GM12878 (cell line): Measurements from ENCODE around the gene SGPP2. TPM values are rescaled to one million over a fixed set of nuclear protein-coding genes. Genes with fewer than 3 reads are reported as not detected.

ENCODE experiments used
- ATAC-seq: fragments of 200-7000 bp; cut with Tn5 transposase; 3 replicates; pipeline ENCODE4 v1.9.1; 2020; ENCODE audit warnings: mild to moderate bottlenecking, moderate library complexity
- BruUV-seq: library from RNA; stranded (reverse); fragments of 400-500 nt; replicated peaks from 2 replicates; lab custom pipeline; 2021; lab: Mats Ljungman, UMichigan
- CTCF ChIA-PET: fragments of 300-600 bp; sonication (Branson Sonifier 250); formaldehyde crosslinking; extraction: SDS; loops from one replicate; lab custom pipeline; 2021; ENCODE audit warnings: inconsistent platforms; lab: Yijun Ruan, JAX
- POLR2A ChIA-PET: fragments of 350-600 bp; formaldehyde crosslinking; extraction: SDS; loops from one replicate; lab custom pipeline; 2021; ENCODE audit warnings: inconsistent platforms; lab: Charles Lee
- RAD21 ChIA-PET: fragments of 300-600 bp; sonication (Branson Sonifier 250); formaldehyde crosslinking; loops from one replicate; lab custom pipeline; 2023; ENCODE audit warnings: antibody characterized with exemption; ENCODE audit not compliant: unreplicated experiment; lab: Charles Lee
- SMC1A ChIA-PET: fragments of 300-600 bp; sonication (Branson Sonifier 250); formaldehyde crosslinking; loops from one replicate; lab custom pipeline; 2023; ENCODE audit not compliant: unreplicated experiment, uncharacterized antibody; lab: Charles Lee
- DNase-seq: peaks from one replicate; pipeline ENCODE4 v3.0.0-alpha.2; 2011; ENCODE audit warnings: low read depth, low spot score
- FAIRE-seq: peaks from 3 replicates; lab custom pipeline; 2011; peaks lifted over from hg19 to GRCh38; lab: Jason Lieb, UNC
- H2AFZ ChIP-seq: 2 replicates; pipeline ENCODE4 v1.6.0; 2011; ENCODE audit warnings: low read depth, low read length, control low read depth; ENCODE audit not compliant: control insufficient read depth
- H3K27ac ChIP-seq: 2 replicates; pipeline ENCODE4 v1.5.1; 2011; ENCODE audit warnings: control low read depth; ENCODE audit not compliant: control insufficient read depth, insufficient read depth
- H3K27me3 ChIP-seq, 2 experiments: replicated peaks in 1 of 2; 2 replicates each; pipeline versions ENCODE4 v1.6.0 to v1.6.1; 2011; ENCODE audit warnings: low read length in 1 of 2; ENCODE audit not compliant: control insufficient read depth in 2 of 2, insufficient read depth in 2 of 2
- H3K36me3 ChIP-seq, 2 experiments: 2 replicates each; pipeline ENCODE4 v1.5.1; 2011; ENCODE audit warnings: low read length in 1 of 2; ENCODE audit not compliant: control insufficient read depth in 2 of 2, insufficient read depth in 2 of 2
- H3K4me1 ChIP-seq: 2 replicates; pipeline ENCODE4 v1.6.1; 2011; ENCODE audit warnings: mild to moderate bottlenecking, low read length, moderate library complexity, mixed read lengths; ENCODE audit not compliant: control insufficient read depth, insufficient read depth
- H3K4me2 ChIP-seq: 2 replicates; pipeline ENCODE4 v1.6.0; 2011; ENCODE audit warnings: control low read depth; ENCODE audit not compliant: control insufficient read depth, insufficient read depth
- H3K4me3 ChIP-seq: fragments of 200-600 bp; sonication (generic); 2 replicates; pipeline ENCODE4 v1.5.1; 2016
- H3K79me2 ChIP-seq: 2 replicates; pipeline ENCODE4 v1.6.0; 2011; ENCODE audit warnings: low read length; ENCODE audit not compliant: control insufficient read depth, insufficient read depth
- H3K9ac ChIP-seq: 2 replicates; pipeline ENCODE4 v1.8.0; 2011; ENCODE audit warnings: low read length, control low read depth, mixed read lengths; ENCODE audit not compliant: control insufficient read depth, insufficient read depth
- H3K9me3 ChIP-seq: replicated peaks from 3 replicates; pipeline ENCODE4 v1.5.1; 2011; ENCODE audit warnings: mild to moderate bottlenecking, low read length; ENCODE audit not compliant: control insufficient read depth, insufficient read depth
- H4K20me1 ChIP-seq: 2 replicates; pipeline ENCODE4 v1.6.0; 2011; ENCODE audit not compliant: control insufficient read depth, insufficient read depth
- FOXK2 ChIP-seq: fragments of 450-650 bp; IDR thresholded peaks from 2 replicates; pipeline ENCODE4 v1.6.1; 2017; ENCODE audit warnings: mild to moderate bottlenecking, moderate library complexity
- HCFC1 ChIP-seq: fragments of 150-350 bp; IDR thresholded peaks from 2 replicates; pipeline ENCODE4 v1.6.1; 2014; ENCODE audit warnings: low read length
- LARP7 ChIP-seq: fragments of 450-650 bp; IDR thresholded peaks from 2 replicates; pipeline ENCODE4 v1.6.1; 2017; ENCODE audit warnings: mild to moderate bottlenecking
- PAX8 ChIP-seq: fragments of 450-650 bp; IDR thresholded peaks from 2 replicates; pipeline ENCODE4 v1.6.1; 2017; ENCODE audit warnings: mild to moderate bottlenecking, moderate library complexity
- SRF ChIP-seq, 2 experiments: IDR thresholded peaks; 2 replicates each; pipeline ENCODE4 v1.6.1; 2011; ENCODE audit warnings: low read depth in 2 of 2, low read length in 2 of 2, mild to moderate bottlenecking in 1 of 2, moderate library complexity in 1 of 2
- TAF1 ChIP-seq: IDR thresholded peaks from 2 replicates; pipeline ENCODE4 v1.6.1; 2011; ENCODE audit warnings: mild to moderate bottlenecking, low read depth, low read length, borderline replicate concordance
- YBX1 ChIP-seq: fragments of 450-650 bp; IDR thresholded peaks from 2 replicates; pipeline ENCODE4 v1.6.1; 2016; ENCODE audit warnings: antibody characterized with exemption
- WGBS: methylation state at CpG from one replicate; pipeline ENCODE4 v1.1.6; 2016; ENCODE audit warnings: low lambda C conversion rate; ENCODE audit not compliant: insufficient replicate concordance, insufficient coverage; ENCODE audit errors: missing lambda C conversion rate; 5-methylcytosine and 5-hydroxymethylcytosine counted together
- in situ Hi-C: fragments of 300-500 bp; cut with MboI; formaldehyde crosslinking; loops from 9 replicates; pipeline ENCODE4 v1.14.3; 2018; ENCODE audit warnings: mixed read lengths
- intact Hi-C: fragments of 100-400 bp; cut with micrococcal nuclease; formaldehyde crosslinking; loops from one replicate; pipeline ENCODE4 v1.14.2; 2022; ENCODE audit not compliant: unreplicated experiment
- polyA plus RNA-seq, 11 experiments: library from polyadenylated mRNA; depleted of rRNA in 4 of 11; unstranded in 6 of 11; stranded (reverse) in 5 of 11; fragments of >200 nt; fragmentation: Nextera tagmentation in 4 of 11; fragmentation: Illumina TruSeq in 1 of 11; extraction: Ambion mirVana in 4 of 11; extraction: Trizol in 1 of 11; gene quantifications; 1 replicate in 1 of 11; 2 replicates in 10 of 11; pipeline versions ENCODE4 v1.2.1 to v1.2.3, GENCODE V29; 2011 to 2016; ENCODE audit warnings: inconsistent platforms in 2 of 11, missing spikeins in 2 of 11, low read depth in 1 of 11
- total RNA-seq, 4 experiments: library from RNA; depleted of rRNA in 3 of 4; stranded (reverse); fragments of >200 nt in 3 of 4; fragmentation: Illumina TruSeq in 1 of 4; extraction: Trizol in 1 of 4; gene quantifications; 2 replicates each; pipeline versions ENCODE4 v1.2.1 to v1.2.3, GENCODE V29; 2013 to 2021
- TF ChIP-seq, protein P1 (sequence below): fragments of 450-650 bp; IDR thresholded peaks from 2 replicates; pipeline ENCODE4 v1.6.1; 2016; ENCODE audit warnings: mild to moderate bottlenecking, moderate library complexity, borderline replicate concordance
- TF ChIP-seq, protein P2 (sequence below): fragments of 450-650 bp; IDR thresholded peaks from 2 replicates; pipeline ENCODE4 v1.6.1; 2016; ENCODE audit warnings: mild to moderate bottlenecking

The SGPP2 gene
- total and polyA plus RNA-seq, 10 of the 15 experiments (the other 5 are each of a cell fraction or from before 2014, with no cell fraction given), result 3.5 to 84.9 (median 13.1) TPM

DNA sequence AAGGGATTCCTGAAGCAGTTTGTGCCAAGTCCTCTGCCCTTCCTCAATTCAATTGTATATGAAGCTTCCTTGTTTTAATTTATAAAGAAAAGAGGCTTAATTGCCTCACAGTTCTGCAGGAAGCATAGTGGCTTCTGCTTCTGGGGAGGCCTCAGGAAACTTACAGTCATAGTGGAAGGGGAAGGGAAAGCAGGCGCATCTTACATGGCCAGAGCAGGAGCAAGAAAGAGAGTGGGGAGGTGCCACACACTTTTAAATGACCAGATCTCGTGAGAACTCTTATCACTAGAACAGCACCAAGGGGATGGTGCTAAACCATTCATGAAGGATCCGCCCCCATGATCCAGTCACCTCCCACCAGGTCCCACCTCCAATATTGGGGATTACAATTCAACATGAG is 114.2 kb downstream of the SGPP2 start (continued):
- TF ChIP-seq, protein P1, sequence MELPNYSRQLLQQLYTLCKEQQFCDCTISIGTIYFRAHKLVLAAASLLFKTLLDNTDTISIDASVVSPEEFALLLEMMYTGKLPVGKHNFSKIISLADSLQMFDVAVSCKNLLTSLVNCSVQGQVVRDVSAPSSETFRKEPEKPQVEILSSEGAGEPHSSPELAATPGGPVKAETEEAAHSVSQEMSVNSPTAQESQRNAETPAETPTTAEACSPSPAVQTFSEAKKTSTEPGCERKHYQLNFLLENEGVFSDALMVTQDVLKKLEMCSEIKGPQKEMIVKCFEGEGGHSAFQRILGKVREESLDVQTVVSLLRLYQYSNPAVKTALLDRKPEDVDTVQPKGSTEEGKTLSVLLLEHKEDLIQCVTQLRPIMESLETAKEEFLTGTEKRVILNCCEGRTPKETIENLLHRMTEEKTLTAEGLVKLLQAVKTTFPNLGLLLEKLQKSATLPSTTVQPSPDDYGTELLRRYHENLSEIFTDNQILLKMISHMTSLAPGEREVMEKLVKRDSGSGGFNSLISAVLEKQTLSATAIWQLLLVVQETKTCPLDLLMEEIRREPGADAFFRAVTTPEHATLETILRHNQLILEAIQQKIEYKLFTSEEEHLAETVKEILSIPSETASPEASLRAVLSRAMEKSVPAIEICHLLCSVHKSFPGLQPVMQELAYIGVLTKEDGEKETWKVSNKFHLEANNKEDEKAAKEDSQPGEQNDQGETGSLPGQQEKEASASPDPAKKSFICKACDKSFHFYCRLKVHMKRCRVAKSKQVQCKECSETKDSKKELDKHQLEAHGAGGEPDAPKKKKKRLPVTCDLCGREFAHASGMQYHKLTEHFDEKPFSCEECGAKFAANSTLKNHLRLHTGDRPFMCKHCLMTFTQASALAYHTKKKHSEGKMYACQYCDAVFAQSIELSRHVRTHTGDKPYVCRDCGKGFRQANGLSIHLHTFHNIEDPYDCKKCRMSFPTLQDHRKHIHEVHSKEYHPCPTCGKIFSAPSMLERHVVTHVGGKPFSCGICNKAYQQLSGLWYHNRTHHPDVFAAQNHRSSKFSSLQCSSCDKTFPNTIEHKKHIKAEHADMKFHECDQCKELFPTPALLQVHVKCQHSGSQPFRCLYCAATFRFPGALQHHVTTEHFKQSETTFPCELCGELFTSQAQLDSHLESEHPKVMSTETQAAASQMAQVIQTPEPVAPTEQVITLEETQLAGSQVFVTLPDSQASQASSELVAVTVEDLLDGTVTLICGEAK, result no peak
- TF ChIP-seq TAF1, result no peak
- TF ChIP-seq YBX1, result no peak
- no peak for TF ChIP-seq LARP7

DNA sequence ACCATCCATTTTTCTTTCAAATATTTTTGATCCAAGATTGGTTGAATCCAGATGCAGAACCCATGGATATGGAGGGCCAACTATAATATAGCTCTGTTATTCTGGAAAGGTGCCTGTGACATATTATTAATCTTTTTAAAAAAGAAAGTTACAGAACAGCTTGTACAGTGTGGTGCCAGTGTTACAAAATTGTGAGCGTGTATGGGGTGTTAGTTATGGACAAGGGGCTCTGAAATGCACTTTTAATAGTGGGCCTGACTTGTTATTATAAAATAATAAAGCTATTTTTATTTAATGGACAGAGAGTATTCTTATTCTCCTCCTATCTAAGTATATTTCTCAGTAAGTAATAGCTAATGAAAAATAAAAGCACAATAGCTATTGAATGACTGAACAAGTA is 120.3 kb downstream of the SGPP2 start:
- H2AFZ ChIP-seq, result no peak overlapping the region
- H3K79me2 ChIP-seq, result no peaks in the 10 kb centered on the region
- no peaks in the 10 kb centered on the region for H3K9me3 ChIP-seq
- H3K36me3 ChIP-seq, result no peaks in the 10 kb centered on the region; a peak in 1 of 4 replicates
- H3K4me1 ChIP-seq, result no peaks in the 10 kb centered on the region
- POLR2A ChIA-PET, result no interaction called here
- no peak overlapping the region for H3K9ac ChIP-seq
- no peak for FAIRE-seq
- TF ChIP-seq FOXK2 (no peak), PAX8 (no peak), HCFC1 (no peak), SRF (IDR thresholded peaks at IDR 0.05; ENCODE audit: low read depth in 2 of 2, low read length in 2 of 2) (no peak)
- TF ChIP-seq, protein P2, sequence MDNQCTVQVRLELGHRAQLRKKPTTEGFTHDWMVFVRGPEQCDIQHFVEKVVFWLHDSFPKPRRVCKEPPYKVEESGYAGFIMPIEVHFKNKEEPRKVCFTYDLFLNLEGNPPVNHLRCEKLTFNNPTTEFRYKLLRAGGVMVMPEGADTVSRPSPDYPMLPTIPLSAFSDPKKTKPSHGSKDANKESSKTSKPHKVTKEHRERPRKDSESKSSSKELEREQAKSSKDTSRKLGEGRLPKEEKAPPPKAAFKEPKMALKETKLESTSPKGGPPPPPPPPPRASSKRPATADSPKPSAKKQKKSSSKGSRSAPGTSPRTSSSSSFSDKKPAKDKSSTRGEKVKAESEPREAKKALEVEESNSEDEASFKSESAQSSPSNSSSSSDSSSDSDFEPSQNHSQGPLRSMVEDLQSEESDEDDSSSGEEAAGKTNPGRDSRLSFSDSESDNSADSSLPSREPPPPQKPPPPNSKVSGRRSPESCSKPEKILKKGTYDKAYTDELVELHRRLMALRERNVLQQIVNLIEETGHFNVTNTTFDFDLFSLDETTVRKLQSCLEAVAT, result no peak
- CTCF ChIA-PET, result interaction anchor here (0.7 to 2.4 kb wide), 6 partner anchors 9 to 227 kb away, joined by 3 to 13 read pairs (median 5); no protein-coding TSS in a partner anchor
- intact Hi-C loops, result no loop called here
- DNase-seq, result no peak
- H3K27ac ChIP-seq, result no peak overlapping the region
- H3K4me3 ChIP-seq, result no peak overlapping the region
- H3K4me2 ChIP-seq, result no peak overlapping the region
- in situ Hi-C loops, result no loop called here
- RAD21 ChIA-PET, result interaction anchor here (0.7 to 1.5 kb wide), 4 partner anchors 209 to 486 kb away, joined by 3 to 7 read pairs (median 4); no protein-coding TSS in a partner anchor
- no peaks in the 10 kb centered on the region for H3K27me3 ChIP-seq
- WGBS, result 43% methylated on average over 1 of the region's 1 CpG
- no TSS peak for BruUV-seq
- H4K20me1 ChIP-seq, result no peaks in the 10 kb centered on the region
- SMC1A ChIA-PET, result interaction anchor here (0.7 to 1.5 kb wide), 5 partner anchors 10 to 227 kb away, joined by 3 to 7 read pairs (median 5); no protein-coding TSS in a partner anchor
- no peak for ATAC-seq
